Chondrocyte (in vitro differentiated cells): Measurements from ENCODE around the gene EXPH5. TPM values are rescaled to one million over a fixed set of nuclear protein-coding genes. Genes with fewer than 3 reads are reported as not detected.

Experiments
- DNase-seq: peaks from one replicate; pipeline ENCODE4 v3.0.0; 2021; ENCODE audit warnings: mixed read lengths, low spot score
- H3K27ac Mint-ChIP-seq: one replicate; pipeline ENCODE4 v1.8.0; 2021; ENCODE audit warnings: mild to moderate bottlenecking, moderate library complexity, mixed read lengths; ENCODE audit not compliant: unreplicated experiment
- H3K27me3 Mint-ChIP-seq: 2 replicates; pipeline ENCODE4 v1.8.0; 2021; ENCODE audit warnings: low read depth, mixed read lengths
- H3K36me3 Mint-ChIP-seq: 2 replicates; pipeline ENCODE4 v1.8.0; 2021; ENCODE audit warnings: low read depth, mixed read lengths
- H3K4me1 Mint-ChIP-seq: 2 replicates; pipeline ENCODE4 v1.8.0; 2021; ENCODE audit warnings: low read depth, mild to moderate bottlenecking, mixed read lengths
- H3K4me3 Mint-ChIP-seq: one replicate; pipeline ENCODE4 v1.8.0; 2021; ENCODE audit warnings: mild to moderate bottlenecking, moderate library complexity, mixed read lengths; ENCODE audit not compliant: unreplicated experiment
- H3K9me3 Mint-ChIP-seq: 2 replicates; pipeline ENCODE4 v1.8.0; 2021; ENCODE audit warnings: low read depth, mixed read lengths
- total RNA-seq: library from RNA; stranded (reverse); gene quantifications from 3 replicates; pipeline ENCODE4 v1.2.1, GENCODE V29; 2021
- TF ChIP-seq, protein P1 (sequence below): fragments of 200-600 bp; sonication (generic); IDR thresholded peaks from 2 replicates; pipeline ENCODE4 v1.5.0; 2021; ENCODE audit warnings: antibody characterized with exemption, mild to moderate bottlenecking, moderate library complexity

EXPH5 gene
- total RNA-seq, 1 donor from 2014 or later = 1.1 TPM

- no peaks in the 10 kb centered on the region for H3K36me3 Mint-ChIP-seq
- TF ChIP-seq, protein P1, sequence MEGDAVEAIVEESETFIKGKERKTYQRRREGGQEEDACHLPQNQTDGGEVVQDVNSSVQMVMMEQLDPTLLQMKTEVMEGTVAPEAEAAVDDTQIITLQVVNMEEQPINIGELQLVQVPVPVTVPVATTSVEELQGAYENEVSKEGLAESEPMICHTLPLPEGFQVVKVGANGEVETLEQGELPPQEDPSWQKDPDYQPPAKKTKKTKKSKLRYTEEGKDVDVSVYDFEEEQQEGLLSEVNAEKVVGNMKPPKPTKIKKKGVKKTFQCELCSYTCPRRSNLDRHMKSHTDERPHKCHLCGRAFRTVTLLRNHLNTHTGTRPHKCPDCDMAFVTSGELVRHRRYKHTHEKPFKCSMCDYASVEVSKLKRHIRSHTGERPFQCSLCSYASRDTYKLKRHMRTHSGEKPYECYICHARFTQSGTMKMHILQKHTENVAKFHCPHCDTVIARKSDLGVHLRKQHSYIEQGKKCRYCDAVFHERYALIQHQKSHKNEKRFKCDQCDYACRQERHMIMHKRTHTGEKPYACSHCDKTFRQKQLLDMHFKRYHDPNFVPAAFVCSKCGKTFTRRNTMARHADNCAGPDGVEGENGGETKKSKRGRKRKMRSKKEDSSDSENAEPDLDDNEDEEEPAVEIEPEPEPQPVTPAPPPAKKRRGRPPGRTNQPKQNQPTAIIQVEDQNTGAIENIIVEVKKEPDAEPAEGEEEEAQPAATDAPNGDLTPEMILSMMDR = no peak
- no peak for DNase-seq
- H3K27me3 Mint-ChIP-seq = no peaks in the 10 kb centered on the region
- H3K4me3 Mint-ChIP-seq = no peak overlapping the region
- no peaks in the 10 kb centered on the region for H3K4me1 Mint-ChIP-seq
- no peaks in the 10 kb centered on the region for H3K9me3 Mint-ChIP-seq
- no peak overlapping the region for H3K27ac Mint-ChIP-seq
Measured at GRCh38 chr11:108522318-108522717, 71.2 kb downstream of the EXPH5 start.

GRCh38 chr11:108518581-108518980, 75.0 kb downstream of the EXPH5 start:
- Mint-ChIP-seq H3K27me3 (no peaks in the 10 kb centered on the region), H3K36me3 (peaks cover 6% of the 10 kb centered on the region), H3K27ac (no peak overlapping the region), H3K4me3 (no peak overlapping the region), H3K4me1 (no peaks in the 10 kb centered on the region), H3K9me3 (no peaks in the 10 kb centered on the region)
- DNase-seq = no peak
- TF ChIP-seq, protein P1 = no peak

GRCh38 chr11:108516125-108516524, 77.4 kb downstream of the EXPH5 start:
- Mint-ChIP-seq H3K27me3 (no peaks in the 10 kb centered on the region), H3K36me3 (peaks cover 6% of the 10 kb centered on the region), H3K4me3 (no peak overlapping the region), H3K27ac (no peak overlapping the region), H3K9me3 (no peaks in the 10 kb centered on the region), H3K4me1 (peaks cover 8% of the 10 kb centered on the region)
- TF ChIP-seq, protein P1 = no peak
- no peak for DNase-seq

DNA sequence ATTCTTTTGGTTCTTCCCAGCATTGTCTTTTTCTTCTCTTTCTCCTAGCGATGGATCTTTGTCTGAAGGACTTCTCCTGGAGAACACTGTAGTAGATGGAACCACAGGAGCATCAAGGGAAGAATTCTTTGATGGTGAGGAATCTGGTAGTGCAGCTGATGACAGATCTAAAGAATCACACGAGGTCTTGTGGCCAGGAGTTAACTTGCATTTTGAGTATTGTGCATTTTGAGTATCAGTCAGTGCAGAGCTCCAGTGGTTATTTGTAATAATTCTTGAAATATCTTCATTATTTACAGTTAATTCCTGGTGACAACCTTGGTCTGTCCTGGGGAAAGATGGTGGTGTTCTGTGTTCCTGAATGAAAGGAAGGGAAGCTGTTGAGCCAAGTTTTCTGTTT, 80.9 kb downstream of the EXPH5 start:
- Mint-ChIP-seq H3K9me3 (no peaks in the 10 kb centered on the region), H3K36me3 (peaks cover 6% of the 10 kb centered on the region), H3K27ac (no peak overlapping the region), H3K4me3 (no peak overlapping the region), H3K4me1 (peaks cover 8% of the 10 kb centered on the region), H3K27me3 (no peaks in the 10 kb centered on the region)
- no peak for DNase-seq
- TF ChIP-seq, protein P1 = no peak

DNA sequence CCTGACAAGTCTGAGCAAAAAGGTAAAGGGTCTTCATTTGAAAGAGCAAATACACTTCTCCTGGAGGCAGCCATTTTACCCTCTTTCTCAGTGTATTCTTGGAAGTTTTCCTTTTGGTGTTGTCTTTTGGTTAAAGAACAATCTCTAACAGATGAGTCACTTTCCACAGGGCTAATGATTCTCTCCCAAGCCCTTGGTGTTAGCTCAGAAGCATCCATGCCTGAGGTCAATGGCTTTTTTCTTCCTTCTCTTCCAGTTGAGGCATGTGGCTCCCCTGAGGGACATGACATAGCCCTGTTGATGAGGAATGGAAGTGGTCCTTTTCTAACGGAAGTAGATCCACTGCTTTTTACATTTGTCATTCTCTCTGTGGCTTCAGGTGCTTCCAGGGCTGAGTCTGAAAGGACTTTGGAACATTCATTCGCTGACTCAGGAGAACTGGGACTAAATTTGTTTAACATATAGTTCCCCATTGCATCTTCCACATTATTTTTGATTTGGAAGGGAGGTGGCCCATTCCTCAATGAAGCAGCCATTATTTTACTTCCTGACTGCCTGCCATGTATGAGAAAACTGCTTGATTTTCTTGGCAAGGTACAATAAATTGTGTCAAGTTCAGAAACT, 81.6 kb downstream of the EXPH5 start:
- Mint-ChIP-seq H3K4me1 (peaks cover 8% of the 10 kb centered on the region), H3K4me3 (no peak overlapping the region), H3K9me3 (no peaks in the 10 kb centered on the region), H3K36me3 (peaks cover 6% of the 10 kb centered on the region), H3K27ac (no peak overlapping the region), H3K27me3 (no peaks in the 10 kb centered on the region)
- DNase-seq = no peak
- TF ChIP-seq, protein P1 = no peak
